HCT116 (cell line): ENCODE results near the gene KDM4E. TPM values are rescaled to one million over a fixed set of nuclear protein-coding genes. Genes with fewer than 3 reads are reported as not detected.

Experiments
- ATAC-seq: fragments of 200-7000 bp; cut with Tn5 transposase; 2 replicates; pipeline ENCODE4 v1.9.1; 2020; ENCODE audit warnings: mild to moderate bottlenecking, moderate library complexity
- BruUV-seq: library from RNA; stranded (reverse); fragments of 400-500 nt; replicated peaks from 2 replicates; lab custom pipeline; 2021; lab: Mats Ljungman, UMichigan
- CTCF ChIA-PET: fragments of 300-600 bp; sonication (Branson Sonifier 250); formaldehyde crosslinking; loops from one replicate; lab custom pipeline; 2021; ENCODE audit warnings: antibody characterized with exemption; lab: Charles Lee
- POLR2A ChIA-PET: fragments of 300-600, 350-600 bp; sonication (Branson Sonifier 250); formaldehyde crosslinking; loops from one replicate; lab custom pipeline; 2021; ENCODE audit warnings: antibody characterized with exemption; lab: Charles Lee
- RAD21 ChIA-PET, 2 experiments: fragments of 300-600 bp; sonication (Branson Sonifier 250); formaldehyde crosslinking; loops; one replicate each; lab custom pipeline; 2023; ENCODE audit warnings: low total read pairs in 2 of 2; ENCODE audit not compliant: uncharacterized antibody in 2 of 2, unreplicated experiment in 2 of 2, low non-redundant PET in 1 of 2; lab: Charles Lee
- DNase-seq: peaks from one replicate; pipeline ENCODE4 v3.0.0-alpha.2; 2010; ENCODE audit warnings: low read depth, low spot score
- H2AFZ ChIP-seq: fragments of 200-600 bp; shearing (Covaris generic), sonication (generic); 2 replicates; pipeline ENCODE4 v1.6.1; 2017; ENCODE audit warnings: low read depth, mixed run types, mixed read lengths, antibody characterized with exemption, low read length; ENCODE audit not compliant: poor library complexity, severe bottlenecking
- H3K27ac ChIP-seq: 2 replicates; pipeline ENCODE4 v1.5.1; 2012; ENCODE audit warnings: low read depth, low read length
- H3K27me3 ChIP-seq: fragments of 200-600 bp; sonication (generic); 2 replicates; pipeline ENCODE4 v1.6.1; 2016; ENCODE audit warnings: mixed run types, low read length, mixed read lengths; ENCODE audit not compliant: insufficient read depth
- H3K36me3 ChIP-seq, 2 experiments: fragments of 200-500 bp in 1 of 2; fragments of 200-600 bp in 1 of 2; sonication (Bioruptor generic) in 1 of 2; sonication (generic) in 1 of 2; 2 replicates each; pipeline versions ENCODE4 v1.5.1 to v1.6.1; 2014 to 2016; ENCODE audit warnings: low read length in 2 of 2, inconsistent platforms in 1 of 2, mixed read lengths in 1 of 2, mixed run types in 1 of 2; ENCODE audit not compliant: insufficient read depth in 2 of 2, control insufficient read depth in 1 of 2
- H3K4me1 ChIP-seq, 2 experiments: fragments of 200-600 bp in 1 of 2; sonication (generic) in 1 of 2; 2 replicates each; pipeline versions ENCODE4 v1.5.1 to v1.6.1; 2012 to 2017; ENCODE audit warnings: low read length in 2 of 2, inconsistent platforms in 1 of 2, mild to moderate bottlenecking in 1 of 2, mixed read lengths in 1 of 2, mixed run types in 1 of 2, moderate library complexity in 1 of 2; ENCODE audit not compliant: insufficient read depth in 2 of 2, control insufficient read depth in 1 of 2
- H3K4me2 ChIP-seq: fragments of 200-600 bp; sonication (generic); 2 replicates; pipeline ENCODE4 v1.6.1; 2017; ENCODE audit warnings: mixed run types, low read length, mixed read lengths
- H3K4me3 ChIP-seq, 2 experiments: fragments of 200-600 bp in 1 of 2; sonication (generic) in 1 of 2; replicated peaks in 1 of 2; 2 replicates each; pipeline ENCODE4 v1.5.1; 2011 to 2016; ENCODE audit warnings: low read length in 2 of 2, control low read depth in 1 of 2, low read depth in 1 of 2, mild to moderate bottlenecking in 1 of 2, mixed read lengths in 1 of 2, mixed run types in 1 of 2
- H3K79me2 ChIP-seq: fragments of 200-600 bp; sonication (generic); 2 replicates; pipeline ENCODE4 v1.6.1; 2017; ENCODE audit warnings: mild to moderate bottlenecking, mixed run types, low read length, moderate library complexity, mixed read lengths; ENCODE audit not compliant: insufficient read depth
- H3K9ac ChIP-seq: fragments of 200-600 bp; sonication (generic); 2 replicates; pipeline ENCODE4 v1.6.1; 2016; ENCODE audit warnings: low read length, mixed read lengths
- H3K9me2 ChIP-seq: fragments of 200-600 bp; sonication (generic), shearing (Covaris generic); 2 replicates; pipeline ENCODE4 v1.6.1; 2017; ENCODE audit warnings: mixed run types, mild to moderate bottlenecking, moderate library complexity; ENCODE audit not compliant: insufficient read depth
- H3K9me3 ChIP-seq, 2 experiments: fragments of 200-500 bp in 1 of 2; fragments of 200-600 bp in 1 of 2; sonication (Bioruptor generic) in 1 of 2; sonication (generic) in 1 of 2; 2 replicates each; pipeline ENCODE4 v1.6.1; 2014 to 2017; ENCODE audit warnings: low read length in 2 of 2, mixed read lengths in 2 of 2, inconsistent platforms in 1 of 2, low read depth in 1 of 2, mild to moderate bottlenecking in 1 of 2, mixed run types in 1 of 2, moderate library complexity in 1 of 2; ENCODE audit not compliant: control insufficient read depth in 1 of 2, insufficient read depth in 1 of 2
- H4K20me1 ChIP-seq: fragments of 200-600 bp; sonication (generic), shearing (Covaris generic); 2 replicates; pipeline ENCODE4 v1.6.1; 2017; ENCODE audit warnings: mixed run types, mild to moderate bottlenecking, moderate library complexity; ENCODE audit not compliant: insufficient read depth
- ATF3 ChIP-seq: IDR thresholded peaks from 2 replicates; pipeline ENCODE4 v1.6.1; 2012
- CEBPB ChIP-seq: IDR thresholded peaks from 2 replicates; pipeline ENCODE4 v1.6.1; 2012; ENCODE audit warnings: low read depth
- ELF1 ChIP-seq: IDR thresholded peaks from 2 replicates; pipeline ENCODE4 v1.6.1; 2012; ENCODE audit warnings: low read depth, borderline replicate concordance
- EZH2phosphoT487 ChIP-seq: fragments of 200-600 bp; IDR thresholded peaks from 2 replicates; pipeline ENCODE4 v1.6.1; 2018; ENCODE audit warnings: antibody characterized with exemption, borderline replicate concordance
- FOSL1 ChIP-seq: IDR thresholded peaks from 2 replicates; pipeline ENCODE4 v1.6.1; 2012; ENCODE audit warnings: low read depth
- MAX ChIP-seq: IDR thresholded peaks from 2 replicates; pipeline ENCODE4 v1.6.1; 2012
- POLR2A ChIP-seq: IDR thresholded peaks from 2 replicates; pipeline ENCODE4 v1.7.0; 2011; ENCODE audit warnings: borderline replicate concordance; ENCODE audit not compliant: insufficient read depth, insufficient read length; ENCODE audit errors: extremely low read depth
- POLR2AphosphoS5 ChIP-seq: IDR thresholded peaks from 2 replicates; pipeline ENCODE4 v1.6.1; 2011; ENCODE audit warnings: mild to moderate bottlenecking, low read depth, low read length, moderate library complexity
- SIN3A ChIP-seq: IDR thresholded peaks from 2 replicates; pipeline ENCODE4 v1.6.1; 2012; ENCODE audit warnings: low read depth
- SP1 ChIP-seq: IDR thresholded peaks from 2 replicates; pipeline ENCODE4 v1.6.1; 2012; ENCODE audit warnings: low read depth
- TCF7L2 ChIP-seq: IDR thresholded peaks from 2 replicates; pipeline ENCODE4 v1.7.0; 2011; ENCODE audit warnings: borderline replicate concordance, inconsistent platforms; ENCODE audit not compliant: insufficient read depth, insufficient read length; ENCODE audit errors: extremely low read depth
- ZFX ChIP-seq: fragments of 450-650 bp; IDR thresholded peaks from 2 replicates; pipeline ENCODE4 v1.6.1; 2017
- ZNF274 ChIP-seq: fragments of 200-500 bp; sonication (Bioruptor generic); IDR thresholded peaks from 2 replicates; pipeline ENCODE4 v1.6.1; 2014; ENCODE audit warnings: mild to moderate bottlenecking, low read depth, low read length, inconsistent platforms
- intact Hi-C: fragments of 100-400 bp; cut with micrococcal nuclease; formaldehyde crosslinking; loops from 2 replicates; pipeline ENCODE4 v1.10.0; 2022
- total RNA-seq: library from RNA; stranded (reverse); gene quantifications from one replicate; pipeline ENCODE4 v1.2.1, GENCODE V29; 2021; ENCODE audit not compliant: unreplicated experiment
- TF ChIP-seq, protein P1 (sequence below): IDR thresholded peaks from 2 replicates; pipeline ENCODE4 v1.6.1; 2012; ENCODE audit warnings: low read depth

KDM4E gene
- total RNA-seq, 1 experiment from 2014 or later = not detected

GRCh38 chr11:95067039-95067840 is 42.2 kb downstream of the KDM4E start (continued):
- TF ChIP-seq, protein P1, sequence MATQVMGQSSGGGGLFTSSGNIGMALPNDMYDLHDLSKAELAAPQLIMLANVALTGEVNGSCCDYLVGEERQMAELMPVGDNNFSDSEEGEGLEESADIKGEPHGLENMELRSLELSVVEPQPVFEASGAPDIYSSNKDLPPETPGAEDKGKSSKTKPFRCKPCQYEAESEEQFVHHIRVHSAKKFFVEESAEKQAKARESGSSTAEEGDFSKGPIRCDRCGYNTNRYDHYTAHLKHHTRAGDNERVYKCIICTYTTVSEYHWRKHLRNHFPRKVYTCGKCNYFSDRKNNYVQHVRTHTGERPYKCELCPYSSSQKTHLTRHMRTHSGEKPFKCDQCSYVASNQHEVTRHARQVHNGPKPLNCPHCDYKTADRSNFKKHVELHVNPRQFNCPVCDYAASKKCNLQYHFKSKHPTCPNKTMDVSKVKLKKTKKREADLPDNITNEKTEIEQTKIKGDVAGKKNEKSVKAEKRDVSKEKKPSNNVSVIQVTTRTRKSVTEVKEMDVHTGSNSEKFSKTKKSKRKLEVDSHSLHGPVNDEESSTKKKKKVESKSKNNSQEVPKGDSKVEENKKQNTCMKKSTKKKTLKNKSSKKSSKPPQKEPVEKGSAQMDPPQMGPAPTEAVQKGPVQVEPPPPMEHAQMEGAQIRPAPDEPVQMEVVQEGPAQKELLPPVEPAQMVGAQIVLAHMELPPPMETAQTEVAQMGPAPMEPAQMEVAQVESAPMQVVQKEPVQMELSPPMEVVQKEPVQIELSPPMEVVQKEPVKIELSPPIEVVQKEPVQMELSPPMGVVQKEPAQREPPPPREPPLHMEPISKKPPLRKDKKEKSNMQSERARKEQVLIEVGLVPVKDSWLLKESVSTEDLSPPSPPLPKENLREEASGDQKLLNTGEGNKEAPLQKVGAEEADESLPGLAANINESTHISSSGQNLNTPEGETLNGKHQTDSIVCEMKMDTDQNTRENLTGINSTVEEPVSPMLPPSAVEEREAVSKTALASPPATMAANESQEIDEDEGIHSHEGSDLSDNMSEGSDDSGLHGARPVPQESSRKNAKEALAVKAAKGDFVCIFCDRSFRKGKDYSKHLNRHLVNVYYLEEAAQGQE = no peak
- TF ChIP-seq TCF7L2 (no peak), ZNF274 (no peak), SP1 (peak; percentile 11; the same call in 1 of the 2 replicates)

DNA sequence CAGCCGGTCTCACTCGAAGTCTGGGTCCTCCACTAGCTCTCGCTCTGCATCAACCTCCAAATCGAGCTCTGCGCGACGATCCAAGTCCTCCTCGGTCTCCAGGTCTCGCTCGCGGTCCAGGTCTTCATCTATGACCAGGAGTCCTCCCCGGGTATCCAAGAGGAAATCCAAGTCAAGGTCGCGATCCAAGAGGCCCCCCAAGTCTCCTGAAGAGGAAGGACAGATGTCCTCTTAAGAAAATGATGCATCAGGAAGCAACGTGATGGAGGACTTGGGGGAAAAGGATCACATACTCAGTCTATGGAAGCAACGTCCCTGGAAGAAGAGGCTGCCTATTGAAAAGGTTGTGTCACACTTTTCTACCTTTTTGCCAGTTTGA is 42.8 kb downstream of the KDM4E start:
- H3K9ac ChIP-seq = peak overlapping the region; percentile 79
- no peaks in the 10 kb centered on the region for H3K9me3 ChIP-seq
- H3K9me2 ChIP-seq = no peaks in the 10 kb centered on the region
- H3K27me3 ChIP-seq = no peaks in the 10 kb centered on the region
- POLR2A ChIA-PET = interaction anchor here (1.0 to 3.1 kb wide), 15 partner anchors 8 to 723 kb away, joined by 3 to 36 read pairs (median 4); partner anchors contain the start of genes CEP57 and ENDOD1
- peaks cover 26% of the 10 kb centered on the region for H3K79me2 ChIP-seq
- no peaks in the 10 kb centered on the region for H4K20me1 ChIP-seq
- no peak overlapping the region for H2AFZ ChIP-seq
- H3K36me3 ChIP-seq = no peaks in the 10 kb centered on the region
- CTCF ChIA-PET = interaction anchor here (0.9 to 3.4 kb wide), 7 partner anchors 24 to 446 kb away, joined by 3 to 23 read pairs (median 4); partner anchors contain the start of gene ENDOD1
- H3K4me1 ChIP-seq = peaks cover 15 to 21% of the 10 kb centered on the region in 2 experiments
- H3K4me2 ChIP-seq = peak overlapping the region; percentile 79
- no TSS peak for BruUV-seq
- ATAC-seq (peak; percentile 4; the same call in 1 of the 2 replicates), DNase-seq (no peak)
- RAD21 ChIA-PET = interaction anchor here (0.8 to 1.2 kb wide), 3 partner anchors 41 to 95 kb away, joined by 3 read pairs; partner anchors contain the start of genes CWC15 (in 1 of the 2) and KDM4D (in 1 of the 2)
- peak overlapping the region; percentile 96 for H3K27ac ChIP-seq
- no peak for TF ChIP-seq TCF7L2
- no peak for TF ChIP-seq ZNF274
- no peak for TF ChIP-seq EZH2phosphoT487
- no peak for TF ChIP-seq FOSL1
- no peak for TF ChIP-seq ATF3
- TF ChIP-seq CEBPB = no peak
- TF ChIP-seq ELF1 = no peak
- no peak for TF ChIP-seq ZFX
- TF ChIP-seq POLR2A = no peak
- TF ChIP-seq MAX = no peak
- TF ChIP-seq POLR2AphosphoS5 = no peak
- TF ChIP-seq SIN3A = no peak
- intact Hi-C loops = loop anchor here (2.0 to 5.0 kb wide), 6 partner anchors 25 to 1359 kb away; partner anchors contain the start of gene FAM76B
- H3K4me3 ChIP-seq = peak overlapping the region; percentile 69 to 84
